Measurements from ENCODE around the gene SLC2A4RG. TPM values are rescaled to one million over a fixed set of nuclear protein-coding genes. Genes with fewer than 3 reads are reported as not detected.

SLC2A4RG gene
- total RNA-seq, 1 donor from 2014 or later, result 50.2 TPM

- DNase-seq (ENCODE audit: low read depth), result no peak
- no peak for TF ChIP-seq CTCF (IDR thresholded peaks at IDR 0.05; ENCODE audit: insufficient read depth, low read length, poor library complexity, severe bottlenecking)
- Histone ChIP-seq H3K27me3 (ENCODE audit: control insufficient read depth, insufficient read depth, low read length) (peaks cover 3% of the 10 kb centered on the region), H3K36me3 (ENCODE audit: control insufficient read depth, insufficient read depth, low read length) (no peaks in the 10 kb centered on the region), H3K4me3 (ENCODE audit: low read depth, low read length) (no peak overlapping the region)
These were observed 11.4 kb downstream of the SLC2A4RG start for GRCh38 chr20:63750807-63751470.

- TF ChIP-seq CTCF (IDR thresholded peaks at IDR 0.05; ENCODE audit: insufficient read depth, low read length, poor library complexity, severe bottlenecking), result no peak
- Histone ChIP-seq H3K27me3 (ENCODE audit: control insufficient read depth, insufficient read depth, low read length) (peaks cover 3% of the 10 kb centered on the region), H3K36me3 (ENCODE audit: control insufficient read depth, insufficient read depth, low read length) (no peaks in the 10 kb centered on the region), H3K4me3 (ENCODE audit: low read depth, low read length) (no peak overlapping the region)
- DNase-seq (ENCODE audit: low read depth), result no peak
These were observed 12.1 kb downstream of the SLC2A4RG start for GRCh38 chr20:63751471-63752271.

GRCh38 chr20:63752411-63753101, 13.0 kb downstream of the SLC2A4RG start:
- H3K4me3 ChIP-seq (ENCODE audit: low read depth, low read length), result no peak overlapping the region
- H3K36me3 ChIP-seq (ENCODE audit: control insufficient read depth, insufficient read depth, low read length), result no peaks in the 10 kb centered on the region
- no peak for DNase-seq (ENCODE audit: low read depth)
- TF ChIP-seq CTCF (IDR thresholded peaks at IDR 0.05; ENCODE audit: insufficient read depth, low read length, poor library complexity, severe bottlenecking), result no peak
- peaks cover 3% of the 10 kb centered on the region for H3K27me3 ChIP-seq (ENCODE audit: control insufficient read depth, insufficient read depth, low read length)

GRCh38 chr20:63753381-63753780, 13.8 kb downstream of the SLC2A4RG start:
- no peaks in the 10 kb centered on the region for H3K36me3 ChIP-seq (ENCODE audit: control insufficient read depth, insufficient read depth, low read length)
- H3K4me3 ChIP-seq (ENCODE audit: low read depth, low read length), result no peak overlapping the region
- H3K27me3 ChIP-seq (ENCODE audit: control insufficient read depth, insufficient read depth, low read length), result peaks cover 3% of the 10 kb centered on the region
- no peak for DNase-seq (ENCODE audit: low read depth)
- no peak for TF ChIP-seq CTCF (IDR thresholded peaks at IDR 0.05; ENCODE audit: insufficient read depth, low read length, poor library complexity, severe bottlenecking)

- H3K27me3 ChIP-seq (ENCODE audit: control insufficient read depth, insufficient read depth, low read length), result peaks cover 3% of the 10 kb centered on the region
- H3K36me3 ChIP-seq (ENCODE audit: control insufficient read depth, insufficient read depth, low read length), result no peaks in the 10 kb centered on the region
- H3K4me3 ChIP-seq (ENCODE audit: low read depth, low read length), result no peak overlapping the region
- DNase-seq (ENCODE audit: low read depth), result no peak
- TF ChIP-seq CTCF (IDR thresholded peaks at IDR 0.05; ENCODE audit: insufficient read depth, low read length, poor library complexity, severe bottlenecking), result no peak
These were observed 14.4 kb downstream of the SLC2A4RG start for GRCh38 chr20:63754008-63754407.

All from kidney epithelial cell (primary cell).